ENCODE data around the gene OSGEP.

Gene OSGEP

GRCh38 chr14:20422886-20423285 is 31.7 kb downstream of the OSGEP start:
- Histone ChIP-seq H3K36me3 (ENCODE audit: insufficient read depth, low read length) (no peaks in the 10 kb centered on the region), H3K79me2 (ENCODE audit: insufficient read depth, low read length) (no peaks in the 10 kb centered on the region), H3K9ac (ENCODE audit: low read length) (no peak overlapping the region), H3K4me3 (ENCODE audit: low read depth, low read length, poor library complexity, severe bottlenecking) (no peak overlapping the region), H3F3A (ENCODE audit: insufficient read depth, low read length) (no peaks in the 10 kb centered on the region), H4K20me1 (ENCODE audit: insufficient read depth, low read length) (no peaks in the 10 kb centered on the region), H3K4me2 (ENCODE audit: low read length) (no peak overlapping the region), H3K9me2 (ENCODE audit: low read depth, low read length) (no peaks in the 10 kb centered on the region), H3K27ac (ENCODE audit: low read depth, low read length, poor library complexity, severe bottlenecking) (no peak overlapping the region), H3K4me1 (ENCODE audit: insufficient read depth, low read length, severe bottlenecking) (peaks cover 7% of the 10 kb centered on the region), H3K9me3 (ENCODE audit: low read length) (no peaks in the 10 kb centered on the region), H2AFZ (ENCODE audit: low read length) (no peak overlapping the region), H3K27me3 (ENCODE audit: insufficient read depth, low read length) (no peaks in the 10 kb centered on the region)
- TF ChIP-seq CTCF (IDR thresholded peaks at IDR 0.05; ENCODE audit: low read length), result no peak
- no peak for TF ChIP-seq EZH2 (IDR thresholded peaks at IDR 0.05; ENCODE audit: borderline replicate concordance, low read length)

- Histone ChIP-seq H2AFZ (ENCODE audit: low read length) (no peak overlapping the region), H4K20me1 (ENCODE audit: insufficient read depth, low read length) (no peaks in the 10 kb centered on the region), H3F3A (ENCODE audit: insufficient read depth, low read length) (no peaks in the 10 kb centered on the region), H3K9me3 (ENCODE audit: low read length) (no peaks in the 10 kb centered on the region), H3K27ac (ENCODE audit: low read depth, low read length, poor library complexity, severe bottlenecking) (no peak overlapping the region), H3K79me2 (ENCODE audit: insufficient read depth, low read length) (no peaks in the 10 kb centered on the region), H3K9me2 (ENCODE audit: low read depth, low read length) (no peaks in the 10 kb centered on the region), H3K4me1 (ENCODE audit: insufficient read depth, low read length, severe bottlenecking) (no peaks in the 10 kb centered on the region), H3K27me3 (ENCODE audit: insufficient read depth, low read length) (no peaks in the 10 kb centered on the region), H3K9ac (ENCODE audit: low read length) (no peak overlapping the region), H3K4me3 (ENCODE audit: low read depth, low read length, poor library complexity, severe bottlenecking) (no peak overlapping the region), H3K4me2 (ENCODE audit: low read length) (no peak overlapping the region), H3K36me3 (ENCODE audit: insufficient read depth, low read length) (no peaks in the 10 kb centered on the region)
- TF ChIP-seq EZH2 (IDR thresholded peaks at IDR 0.05; ENCODE audit: borderline replicate concordance, low read length), result no peak
- TF ChIP-seq CTCF (IDR thresholded peaks at IDR 0.05; ENCODE audit: low read length), result no peak
These were observed 33.3 kb downstream of the OSGEP start for GRCh38 chr14:20421267-20421666.

GRCh38 chr14:20419419-20419818 is 35.2 kb downstream of the OSGEP start:
- Histone ChIP-seq H3K9me3 (ENCODE audit: low read length) (no peaks in the 10 kb centered on the region), H3K4me3 (ENCODE audit: low read depth, low read length, poor library complexity, severe bottlenecking) (no peak overlapping the region), H3K9me2 (ENCODE audit: low read depth, low read length) (no peaks in the 10 kb centered on the region), H3K4me2 (ENCODE audit: low read length) (no peak overlapping the region), H3K36me3 (ENCODE audit: insufficient read depth, low read length) (no peaks in the 10 kb centered on the region), H3K4me1 (ENCODE audit: insufficient read depth, low read length, severe bottlenecking) (peaks cover 4% of the 10 kb centered on the region), H3K79me2 (ENCODE audit: insufficient read depth, low read length) (no peaks in the 10 kb centered on the region), H2AFZ (ENCODE audit: low read length) (no peak overlapping the region), H3K27ac (ENCODE audit: low read depth, low read length, poor library complexity, severe bottlenecking) (no peak overlapping the region), H3F3A (ENCODE audit: insufficient read depth, low read length) (no peaks in the 10 kb centered on the region), H3K9ac (ENCODE audit: low read length) (no peak overlapping the region), H4K20me1 (ENCODE audit: insufficient read depth, low read length) (no peaks in the 10 kb centered on the region), H3K27me3 (ENCODE audit: insufficient read depth, low read length) (no peaks in the 10 kb centered on the region)
- no peak for TF ChIP-seq CTCF (IDR thresholded peaks at IDR 0.05; ENCODE audit: low read length)
- TF ChIP-seq EZH2 (IDR thresholded peaks at IDR 0.05; ENCODE audit: borderline replicate concordance, low read length), result no peak
